ENCODE data around the gene VAMP4. TPM values are rescaled to one million over a fixed set of nuclear protein-coding genes. Genes with fewer than 3 reads are reported as not detected.
A peak's percentile ranks its signal among the peaks of the same experiment; 100 is the strongest.

VAMP4 gene
- total RNA-seq, 1 donor from 2014 or later = 8.4 TPM

DNA sequence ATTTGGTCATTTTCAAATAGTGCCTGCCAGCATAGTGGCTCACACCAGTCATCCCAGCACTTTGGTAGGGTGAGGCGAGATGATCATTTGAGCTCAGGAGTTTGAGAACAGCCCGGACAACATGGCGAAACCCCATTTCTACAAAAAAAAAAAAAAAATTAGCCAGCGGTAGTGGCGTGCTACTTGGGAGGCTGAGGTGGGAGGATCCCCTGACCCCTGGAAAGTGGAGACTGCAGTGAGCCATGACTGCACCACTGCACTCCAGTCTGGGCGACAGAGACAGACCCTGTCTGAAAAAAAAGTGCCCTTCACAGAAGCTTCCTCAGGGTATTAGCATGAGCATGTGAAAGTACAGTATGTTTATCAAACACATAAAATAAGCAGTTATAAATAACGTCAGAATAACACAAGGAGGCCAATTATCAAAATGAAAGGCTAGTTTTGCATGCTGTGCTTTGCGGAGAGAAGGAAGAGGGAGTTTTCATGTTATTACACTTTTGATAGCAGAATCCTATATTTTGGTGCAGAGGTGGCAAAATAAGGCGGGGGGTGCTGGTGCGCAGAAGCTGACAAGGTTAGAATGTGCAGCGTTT, 38.8 kb upstream of the VAMP4 start:
- Mint-ChIP-seq H3K4me1 (ENCODE audit: low read depth, unreplicated experiment) (peaks cover 3% of the 10 kb centered on the region), H3K4me3 (ENCODE audit: unreplicated experiment) (peak overlapping the region; percentile 95), H3K36me3 (ENCODE audit: unreplicated experiment) (no peaks in the 10 kb centered on the region), H3K27ac (ENCODE audit: unreplicated experiment) (peak overlapping the region; percentile 82), H3K27me3 (ENCODE audit: unreplicated experiment) (no peaks in the 10 kb centered on the region), H3K9me3 (ENCODE audit: unreplicated experiment) (peaks cover 6% of the 10 kb centered on the region)
- no peak for DNase-seq
- TF ChIP-seq, protein P1, sequence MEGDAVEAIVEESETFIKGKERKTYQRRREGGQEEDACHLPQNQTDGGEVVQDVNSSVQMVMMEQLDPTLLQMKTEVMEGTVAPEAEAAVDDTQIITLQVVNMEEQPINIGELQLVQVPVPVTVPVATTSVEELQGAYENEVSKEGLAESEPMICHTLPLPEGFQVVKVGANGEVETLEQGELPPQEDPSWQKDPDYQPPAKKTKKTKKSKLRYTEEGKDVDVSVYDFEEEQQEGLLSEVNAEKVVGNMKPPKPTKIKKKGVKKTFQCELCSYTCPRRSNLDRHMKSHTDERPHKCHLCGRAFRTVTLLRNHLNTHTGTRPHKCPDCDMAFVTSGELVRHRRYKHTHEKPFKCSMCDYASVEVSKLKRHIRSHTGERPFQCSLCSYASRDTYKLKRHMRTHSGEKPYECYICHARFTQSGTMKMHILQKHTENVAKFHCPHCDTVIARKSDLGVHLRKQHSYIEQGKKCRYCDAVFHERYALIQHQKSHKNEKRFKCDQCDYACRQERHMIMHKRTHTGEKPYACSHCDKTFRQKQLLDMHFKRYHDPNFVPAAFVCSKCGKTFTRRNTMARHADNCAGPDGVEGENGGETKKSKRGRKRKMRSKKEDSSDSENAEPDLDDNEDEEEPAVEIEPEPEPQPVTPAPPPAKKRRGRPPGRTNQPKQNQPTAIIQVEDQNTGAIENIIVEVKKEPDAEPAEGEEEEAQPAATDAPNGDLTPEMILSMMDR (IDR thresholded peaks at IDR 0.05; ENCODE audit: partially characterized antibody, unreplicated experiment) = no peak

DNA sequence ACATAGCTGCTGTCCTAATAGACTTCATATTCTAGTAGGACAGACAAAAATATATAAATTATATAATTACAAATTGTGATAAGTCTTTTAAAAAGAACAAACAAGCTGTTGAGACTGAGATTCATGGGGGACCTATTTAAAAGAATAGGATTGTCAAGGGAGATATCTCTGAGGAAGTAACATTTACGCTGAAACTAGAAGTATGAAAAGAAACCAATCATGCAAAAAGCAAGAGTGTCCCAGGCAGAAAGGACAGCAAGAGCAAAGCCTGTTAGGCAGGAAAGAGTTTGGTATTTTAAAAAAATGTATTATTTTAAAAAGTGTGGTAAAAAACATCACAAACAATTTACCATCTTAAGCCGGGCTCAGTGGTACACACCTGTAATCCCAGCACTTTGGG, 30.4 kb upstream of the VAMP4 start:
- Mint-ChIP-seq H3K4me3 (ENCODE audit: unreplicated experiment) (no peak overlapping the region), H3K9me3 (ENCODE audit: unreplicated experiment) (peaks cover 6% of the 10 kb centered on the region), H3K27ac (ENCODE audit: unreplicated experiment) (no peak overlapping the region), H3K4me1 (ENCODE audit: low read depth, unreplicated experiment) (peaks cover 19% of the 10 kb centered on the region), H3K36me3 (ENCODE audit: unreplicated experiment) (no peaks in the 10 kb centered on the region), H3K27me3 (ENCODE audit: unreplicated experiment) (peaks cover 4% of the 10 kb centered on the region)
- TF ChIP-seq, protein P1 (IDR thresholded peaks at IDR 0.05; ENCODE audit: partially characterized antibody, unreplicated experiment) = no peak
- no peak for DNase-seq

DNA sequence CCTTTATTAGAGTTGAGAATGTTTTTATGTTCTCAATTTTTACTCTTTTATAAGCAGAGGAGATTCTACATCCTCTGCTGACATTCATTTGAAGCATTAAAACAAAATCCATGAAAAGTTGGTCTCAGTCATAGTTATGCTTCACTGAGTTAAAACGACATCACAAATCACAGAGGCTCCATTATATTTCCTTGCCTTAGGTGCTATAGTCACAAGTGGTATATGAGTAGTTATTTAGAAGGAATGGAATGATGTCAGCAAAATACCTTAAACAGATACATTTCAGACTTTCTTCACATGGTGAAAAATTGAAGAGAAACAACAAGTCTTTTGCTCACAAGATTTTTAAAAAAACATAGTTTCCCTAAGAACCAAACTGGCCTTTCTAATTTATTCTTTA, 27.9 kb upstream of the VAMP4 start:
- Mint-ChIP-seq H3K9me3 (ENCODE audit: unreplicated experiment) (peaks cover 6% of the 10 kb centered on the region), H3K27me3 (ENCODE audit: unreplicated experiment) (peaks cover 4% of the 10 kb centered on the region), H3K27ac (ENCODE audit: unreplicated experiment) (peak overlapping the region; percentile 82), H3K4me1 (ENCODE audit: low read depth, unreplicated experiment) (peaks cover 22% of the 10 kb centered on the region), H3K4me3 (ENCODE audit: unreplicated experiment) (no peak overlapping the region), H3K36me3 (ENCODE audit: unreplicated experiment) (no peaks in the 10 kb centered on the region)
- no peak for DNase-seq
- TF ChIP-seq, protein P1 (IDR thresholded peaks at IDR 0.05; ENCODE audit: partially characterized antibody, unreplicated experiment) = no peak

DNA sequence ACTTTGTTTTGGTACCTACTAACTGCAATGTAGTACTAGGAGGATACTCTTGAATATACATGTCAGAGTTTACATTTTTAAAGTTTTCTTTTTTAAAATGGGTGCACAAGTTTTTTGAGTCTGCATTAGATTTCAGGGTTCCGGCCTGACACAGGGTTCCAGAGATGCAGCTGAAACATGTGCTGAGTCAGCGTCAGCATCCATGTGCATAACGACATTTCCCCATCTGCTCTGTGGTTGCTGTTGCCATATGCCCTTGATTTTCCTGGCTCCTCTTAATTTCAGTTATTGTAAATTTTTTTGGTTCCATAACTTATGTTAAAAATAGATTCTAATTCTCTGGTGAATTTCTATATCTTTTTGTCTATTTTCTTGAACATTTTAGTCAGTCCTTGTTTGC, 27.3 kb upstream of the VAMP4 start:
- H3K27me3 Mint-ChIP-seq (ENCODE audit: unreplicated experiment) = peaks cover 4% of the 10 kb centered on the region
- H3K4me3 Mint-ChIP-seq (ENCODE audit: unreplicated experiment) = peak overlapping the region; percentile 48
- DNase-seq = no peak
- H3K27ac Mint-ChIP-seq (ENCODE audit: unreplicated experiment) = peak overlapping the region; percentile 82
- peaks cover 22% of the 10 kb centered on the region for H3K4me1 Mint-ChIP-seq (ENCODE audit: low read depth, unreplicated experiment)
- TF ChIP-seq, protein P1 (IDR thresholded peaks at IDR 0.05; ENCODE audit: partially characterized antibody, unreplicated experiment) = no peak
- H3K36me3 Mint-ChIP-seq (ENCODE audit: unreplicated experiment) = no peaks in the 10 kb centered on the region
- H3K9me3 Mint-ChIP-seq (ENCODE audit: unreplicated experiment) = peaks cover 6% of the 10 kb centered on the region

DNA sequence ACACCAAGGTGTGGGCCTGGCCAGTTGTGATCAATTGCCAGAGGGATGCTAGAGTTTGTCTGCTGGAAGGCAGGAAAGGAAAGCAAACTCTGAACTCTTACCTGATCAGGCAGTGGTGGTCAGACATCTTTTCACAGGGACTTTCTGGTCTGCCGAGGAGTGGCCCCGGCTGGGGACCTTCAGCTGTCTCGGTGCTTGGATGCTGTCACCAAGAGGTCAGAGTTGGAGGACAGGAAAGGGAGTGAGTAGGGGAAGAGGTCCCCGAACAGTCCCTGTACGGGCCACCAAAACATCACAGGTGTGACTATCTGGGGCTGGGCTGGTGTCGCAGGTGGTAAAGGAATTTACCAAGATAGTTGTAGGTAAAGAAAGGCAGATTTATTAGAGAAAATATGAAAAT, 21.9 kb upstream of the VAMP4 start:
- H3K27me3 Mint-ChIP-seq (ENCODE audit: unreplicated experiment) = no peaks in the 10 kb centered on the region
- no peaks in the 10 kb centered on the region for H3K36me3 Mint-ChIP-seq (ENCODE audit: unreplicated experiment)
- peaks cover 13% of the 10 kb centered on the region for H3K4me1 Mint-ChIP-seq (ENCODE audit: low read depth, unreplicated experiment)
- no peak overlapping the region for H3K4me3 Mint-ChIP-seq (ENCODE audit: unreplicated experiment)
- H3K27ac Mint-ChIP-seq (ENCODE audit: unreplicated experiment) = no peak overlapping the region
- no peak for DNase-seq
- no peaks in the 10 kb centered on the region for H3K9me3 Mint-ChIP-seq (ENCODE audit: unreplicated experiment)
- TF ChIP-seq, protein P1 (IDR thresholded peaks at IDR 0.05; ENCODE audit: partially characterized antibody, unreplicated experiment) = no peak
